ENCODE results near the gene AKT1S1. TPM values are rescaled to one million over a fixed set of nuclear protein-coding genes. Genes with fewer than 3 reads are reported as not detected.

The AKT1S1 gene
- total and polyA plus RNA-seq, 2 of the 13 experiments (the other 11 are each of a cell fraction or from before 2014, with no cell fraction given) = 13.5 to 27.8 TPM

- TF ChIP-seq ZNF251 (CRISPR knock-in tag; IDR thresholded peaks at IDR 0.05) (no peak), PTBP1 (IDR thresholded peaks at IDR 0.05; ENCODE audit: low read depth, low read length, poor library complexity, severe bottlenecking) (peak; percentile 22), NFKBIZ (CRISPR knock-in tag; IDR thresholded peaks at IDR 0.05) (no peak; the same call in 1 of the 2 replicates), ZSCAN20 (CRISPR knock-in tag; IDR thresholded peaks at IDR 0.05; ENCODE audit: borderline replicate concordance) (0 out of 2 replicates have a peak, but pooled peaks have one; percentile 12), CREM (IDR thresholded peaks at IDR 0.05) (peak; percentile 76; the same call in 1 of the 2 replicates), CREM (CRISPR knock-in tag; IDR thresholded peaks at IDR 0.05) (no peak), U2AF2 (IDR thresholded peaks at IDR 0.05; ENCODE audit: low read depth, low read length) (no peak), ZNF687 (CRISPR knock-in tag; IDR thresholded peaks at IDR 0.05) (peak; percentile 92), BCLAF1 (IDR thresholded peaks at IDR 0.05) (no peak), RARA (CRISPR knock-in tag; IDR thresholded peaks at IDR 0.05) (peak; percentile 30; the same call in 1 of the 2 replicates), ZNF746 (CRISPR knock-in tag; IDR thresholded peaks at IDR 0.05) (peak; percentile 55; the same call in 1 of the 2 replicates), ZNF570 (CRISPR knock-in tag; IDR thresholded peaks at IDR 0.05; ENCODE audit: borderline replicate concordance) (no peak), SALL1 (CRISPR knock-in tag; IDR thresholded peaks at IDR 0.05) (peak; percentile 78), ZNF367 (CRISPR knock-in tag; IDR thresholded peaks at IDR 0.05; ENCODE audit: borderline replicate concordance) (no peak), ZNF749 (CRISPR knock-in tag; IDR thresholded peaks at IDR 0.05; ENCODE audit: borderline replicate concordance) (no peak), HNF4G (IDR thresholded peaks at IDR 0.05; ENCODE audit: borderline replicate concordance, low read depth, low read length) (no peak), HNF4G (CRISPR knock-in tag; IDR thresholded peaks at IDR 0.05; ENCODE audit: borderline replicate concordance, low read depth) (no peak), MBNL3 (CRISPR knock-in tag; conservative IDR thresholded peaks at IDR 0.05) (no peak), HOXA5 (CRISPR knock-in tag; IDR thresholded peaks at IDR 0.05) (peak; percentile 62), HOXA9 (CRISPR knock-in tag; IDR thresholded peaks at IDR 0.05; ENCODE audit: borderline replicate concordance) (no peak), NFYC (CRISPR knock-in tag; IDR thresholded peaks at IDR 0.05) (peak; percentile 71), ZNF263 (CRISPR knock-in tag; IDR thresholded peaks at IDR 0.05) (peak; percentile 10; the same call in 1 of the 2 replicates), ZNF652 (CRISPR knock-in tag; IDR thresholded peaks at IDR 0.05; ENCODE audit: borderline replicate concordance, low read depth) (no peak; the same call in 1 of the 2 replicates), PCBP2 (optimal IDR thresholded peaks at IDR 0.05; ENCODE audit: low read depth, low read length, poor library complexity, severe bottlenecking) (no peak), KDM6A (CRISPR knock-in tag; IDR thresholded peaks at IDR 0.05; ENCODE audit: low read depth) (no peak)
These were observed 10.0 kb downstream of the AKT1S1 start, which contains the start of gene PNKP (continued) for GRCh38 chr19:49866933-49867782.
